Tibial nerve (tissue), 4 donors: ENCODE results near the gene GABPA.

Experiments
- EP300 ChIP-seq, 2 donors: sonication (generic); formaldehyde crosslinking; IDR thresholded peaks; one replicate each; pipeline ENCODE4 v1.6.1; 2017; ENCODE audit warnings: antibody characterized with exemption in 2 of 2, mild to moderate bottlenecking in 1 of 2
- POLR2A ChIP-seq, 2 donors: fragments of 450-650 bp; IDR thresholded peaks; one replicate each; pipeline ENCODE4 v1.6.1; 2017; ENCODE audit warnings: antibody characterized with exemption in 2 of 2, mild to moderate bottlenecking in 2 of 2, moderate library complexity in 2 of 2
- TF ChIP-seq, protein P1 (sequence below), 5 experiments: fragments of 200-600 bp in 3 of 5; fragments of 450-650 bp in 2 of 5; sonication (generic) in 3 of 5; IDR thresholded peaks; one replicate each; pipeline ENCODE4 v1.5.1; 2016 to 2019; ENCODE audit warnings: antibody characterized with exemption in 5 of 5, mild to moderate bottlenecking in 3 of 5, moderate library complexity in 2 of 5

GRCh38 chr21:25722631-25723030 is 12.1 kb upstream of the GABPA start:
- TF ChIP-seq, protein P1, sequence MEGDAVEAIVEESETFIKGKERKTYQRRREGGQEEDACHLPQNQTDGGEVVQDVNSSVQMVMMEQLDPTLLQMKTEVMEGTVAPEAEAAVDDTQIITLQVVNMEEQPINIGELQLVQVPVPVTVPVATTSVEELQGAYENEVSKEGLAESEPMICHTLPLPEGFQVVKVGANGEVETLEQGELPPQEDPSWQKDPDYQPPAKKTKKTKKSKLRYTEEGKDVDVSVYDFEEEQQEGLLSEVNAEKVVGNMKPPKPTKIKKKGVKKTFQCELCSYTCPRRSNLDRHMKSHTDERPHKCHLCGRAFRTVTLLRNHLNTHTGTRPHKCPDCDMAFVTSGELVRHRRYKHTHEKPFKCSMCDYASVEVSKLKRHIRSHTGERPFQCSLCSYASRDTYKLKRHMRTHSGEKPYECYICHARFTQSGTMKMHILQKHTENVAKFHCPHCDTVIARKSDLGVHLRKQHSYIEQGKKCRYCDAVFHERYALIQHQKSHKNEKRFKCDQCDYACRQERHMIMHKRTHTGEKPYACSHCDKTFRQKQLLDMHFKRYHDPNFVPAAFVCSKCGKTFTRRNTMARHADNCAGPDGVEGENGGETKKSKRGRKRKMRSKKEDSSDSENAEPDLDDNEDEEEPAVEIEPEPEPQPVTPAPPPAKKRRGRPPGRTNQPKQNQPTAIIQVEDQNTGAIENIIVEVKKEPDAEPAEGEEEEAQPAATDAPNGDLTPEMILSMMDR (IDR thresholded peaks at IDR 0.05), result no peak
- TF ChIP-seq EP300 (IDR thresholded peaks at IDR 0.05), result no peak
- TF ChIP-seq POLR2A (IDR thresholded peaks at IDR 0.05), result no peak
